Measurements from ENCODE around the gene WNT10A. TPM values are rescaled to one million over a fixed set of nuclear protein-coding genes. Genes with fewer than 3 reads are reported as not detected.

Gene WNT10A
- total RNA-seq, 2 experiments from 2014 or later = 4.8 to 6.6 TPM

DNA sequence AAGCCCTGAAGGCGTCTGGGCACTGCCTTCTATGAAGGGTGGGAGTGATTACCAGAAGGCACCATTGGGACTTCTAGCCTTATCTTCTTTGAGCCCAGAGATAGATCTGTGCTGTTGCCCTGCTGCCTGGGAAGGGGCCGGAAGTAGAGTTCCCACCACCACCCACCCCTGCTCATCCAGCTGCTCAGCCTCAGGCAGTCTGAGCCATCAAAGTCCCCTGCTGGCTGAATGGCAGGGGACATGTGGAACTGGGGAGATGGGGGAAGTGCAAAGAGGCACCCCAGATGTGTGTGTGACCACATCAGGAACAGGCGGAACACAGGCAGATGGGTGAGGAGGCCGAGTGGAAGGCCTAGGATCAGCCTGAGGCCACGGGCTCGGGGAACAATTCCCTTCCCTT lies 3.3 kb upstream of the WNT10A start:
- ATAC-seq (ENCODE audit: poor library complexity) (no peak), DNase-seq (peak in 1 of 14 experiments; percentile 38)
- peaks cover 38% of the 10 kb centered on the region for H3K27me3 Mint-ChIP-seq
- H3K9me3 Mint-ChIP-seq = no peaks in the 10 kb centered on the region
- H3K4me3 Mint-ChIP-seq = peak overlapping the region; percentile 58
- Histone ChIP-seq H3K27me3 (ENCODE audit: control insufficient read depth in 1 of 2, insufficient read depth in 2 of 2, low read length in 2 of 2) (peaks cover 23 to 33% of the 10 kb centered on the region in 2 experiments), H3K36me3 (ENCODE audit: insufficient read depth, low read length) (no peaks in the 10 kb centered on the region), H3K27ac (ENCODE audit: low read depth in 1 of 2, low read length in 2 of 2) (no peak overlapping the region), H3K4me3 (ENCODE audit: low read length) (no peak overlapping the region), H3K4me1 (ENCODE audit: insufficient read depth, low read length) (peaks cover 78% of the 10 kb centered on the region), H3K9me3 (ENCODE audit: control insufficient read depth in 1 of 2, insufficient read depth in 1 of 2, low read length in 2 of 2) (peaks cover 0 to 15% of the 10 kb centered on the region in 2 experiments)
- POLR2A ChIA-PET = interaction anchor here (19.6 kb wide), 1 partner anchor 18 kb away, joined by 455 read pairs; no protein-coding TSS in a partner anchor
- no peak overlapping the region for H3K27ac Mint-ChIP-seq
- CTCF ChIA-PET = interaction anchor here (1.0 to 12.1 kb wide), 13 partner anchors 11 to 163 kb away, joined by 3 to 500 read pairs (median 4); no protein-coding TSS in a partner anchor
- TF ChIP-seq, protein P1, sequence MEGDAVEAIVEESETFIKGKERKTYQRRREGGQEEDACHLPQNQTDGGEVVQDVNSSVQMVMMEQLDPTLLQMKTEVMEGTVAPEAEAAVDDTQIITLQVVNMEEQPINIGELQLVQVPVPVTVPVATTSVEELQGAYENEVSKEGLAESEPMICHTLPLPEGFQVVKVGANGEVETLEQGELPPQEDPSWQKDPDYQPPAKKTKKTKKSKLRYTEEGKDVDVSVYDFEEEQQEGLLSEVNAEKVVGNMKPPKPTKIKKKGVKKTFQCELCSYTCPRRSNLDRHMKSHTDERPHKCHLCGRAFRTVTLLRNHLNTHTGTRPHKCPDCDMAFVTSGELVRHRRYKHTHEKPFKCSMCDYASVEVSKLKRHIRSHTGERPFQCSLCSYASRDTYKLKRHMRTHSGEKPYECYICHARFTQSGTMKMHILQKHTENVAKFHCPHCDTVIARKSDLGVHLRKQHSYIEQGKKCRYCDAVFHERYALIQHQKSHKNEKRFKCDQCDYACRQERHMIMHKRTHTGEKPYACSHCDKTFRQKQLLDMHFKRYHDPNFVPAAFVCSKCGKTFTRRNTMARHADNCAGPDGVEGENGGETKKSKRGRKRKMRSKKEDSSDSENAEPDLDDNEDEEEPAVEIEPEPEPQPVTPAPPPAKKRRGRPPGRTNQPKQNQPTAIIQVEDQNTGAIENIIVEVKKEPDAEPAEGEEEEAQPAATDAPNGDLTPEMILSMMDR (IDR thresholded peaks at IDR 0.05) = no peak
- intact Hi-C loops (cut with DNase I, micrococcal nuclease) = loop anchor here (2.0 to 5.0 kb wide), 2 partner anchors 25 to 105 kb away; no protein-coding TSS in a partner anchor
- H3K36me3 Mint-ChIP-seq (ENCODE audit: low read depth) = no peaks in the 10 kb centered on the region
- H3K4me1 Mint-ChIP-seq (ENCODE audit: low read depth) = peaks cover 54% of the 10 kb centered on the region

DNA sequence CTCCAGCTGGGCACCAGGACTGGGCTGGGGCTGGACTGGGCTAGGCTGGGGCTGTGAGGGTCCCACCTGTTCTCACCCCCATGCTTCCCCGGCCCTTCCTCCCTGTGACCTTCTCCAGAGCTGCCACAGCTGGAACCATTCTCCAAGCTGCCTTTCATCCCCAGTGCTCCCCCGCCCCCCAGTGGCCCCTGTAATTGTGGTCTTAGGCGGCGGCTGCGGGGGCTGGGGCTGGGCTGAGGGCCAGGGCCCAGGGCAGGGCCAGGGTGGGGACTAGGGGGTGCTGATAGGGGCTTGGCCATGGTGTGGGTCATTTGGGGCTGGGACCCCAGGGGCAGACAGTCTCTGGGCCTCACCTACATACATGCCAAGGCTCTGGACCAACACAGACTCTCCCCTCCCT lies 2.8 kb upstream of the WNT10A start:
- H3K36me3 ChIP-seq (ENCODE audit: insufficient read depth, low read length) = no peaks in the 10 kb centered on the region
- Mint-ChIP-seq H3K27me3 (peaks cover 33% of the 10 kb centered on the region), H3K4me1 (ENCODE audit: low read depth) (peaks cover 56% of the 10 kb centered on the region), H3K9me3 (no peaks in the 10 kb centered on the region), H3K36me3 (ENCODE audit: low read depth) (no peaks in the 10 kb centered on the region), H3K27ac (no peak overlapping the region), H3K4me3 (no peak overlapping the region)
- POLR2A ChIA-PET = interaction anchor here (19.6 kb wide), 1 partner anchor 18 kb away, joined by 455 read pairs; no protein-coding TSS in a partner anchor
- no peak for DNase-seq
- peaks cover 0 to 10% of the 10 kb centered on the region in 2 experiments for H3K9me3 ChIP-seq (ENCODE audit: control insufficient read depth in 1 of 2, insufficient read depth in 1 of 2, low read length in 2 of 2)
- ATAC-seq (ENCODE audit: poor library complexity) = no peak
- H3K27me3 ChIP-seq (ENCODE audit: control insufficient read depth in 1 of 2, insufficient read depth in 2 of 2, low read length in 2 of 2) = peaks cover 17 to 27% of the 10 kb centered on the region in 2 experiments
- TF ChIP-seq, protein P1 (IDR thresholded peaks at IDR 0.05) = no peak
- H3K27ac ChIP-seq (ENCODE audit: low read depth in 1 of 2, low read length in 2 of 2) = no peak overlapping the region
- H3K4me3 ChIP-seq (ENCODE audit: low read length) = no peak overlapping the region
- intact Hi-C loops (cut with DNase I, micrococcal nuclease) = loop anchor here (2.0 to 5.0 kb wide), 2 partner anchors 25 to 104 kb away; no protein-coding TSS in a partner anchor
- H3K4me1 ChIP-seq (ENCODE audit: insufficient read depth, low read length) = peaks cover 78% of the 10 kb centered on the region
- CTCF ChIA-PET = interaction anchor here (1.2 to 12.1 kb wide), 5 partner anchors 10 to 102 kb away, joined by 4 to 500 read pairs (median 12); no protein-coding TSS in a partner anchor

DNA sequence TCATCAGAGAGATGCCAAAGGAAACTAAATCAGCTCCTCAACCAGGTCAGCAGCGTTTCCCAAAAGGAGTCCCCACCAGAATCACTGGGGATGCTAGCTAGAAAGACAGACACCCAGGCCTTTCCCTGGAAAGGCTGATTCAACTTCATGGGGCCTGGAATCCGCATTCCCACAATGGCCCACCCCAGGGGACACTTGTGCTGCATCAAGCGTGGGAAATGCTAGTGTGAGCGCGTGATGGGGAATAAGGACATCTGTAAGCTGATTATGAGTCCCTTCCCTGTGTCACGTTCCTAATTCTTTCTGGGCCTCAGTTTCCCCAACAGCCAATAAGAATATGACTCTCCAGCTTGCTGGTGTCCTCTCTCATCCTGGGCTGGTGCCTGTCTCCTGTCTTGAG lies 2.2 kb upstream of the WNT10A start:
- H3K27ac ChIP-seq (ENCODE audit: low read depth in 1 of 2, low read length in 2 of 2) = no peak overlapping the region
- H3K9me3 Mint-ChIP-seq = no peaks in the 10 kb centered on the region
- H3K4me1 ChIP-seq (ENCODE audit: insufficient read depth, low read length) = peaks cover 77% of the 10 kb centered on the region
- TF ChIP-seq, protein P1 (IDR thresholded peaks at IDR 0.05) = no peak
- peaks cover 56% of the 10 kb centered on the region for H3K4me1 Mint-ChIP-seq (ENCODE audit: low read depth)
- no peak overlapping the region for H3K27ac Mint-ChIP-seq
- H3K9me3 ChIP-seq (ENCODE audit: control insufficient read depth in 1 of 2, insufficient read depth in 1 of 2, low read length in 2 of 2) = peaks cover 0 to 5% of the 10 kb centered on the region in 2 experiments
- peaks cover 13 to 21% of the 10 kb centered on the region in 2 experiments for H3K27me3 ChIP-seq (ENCODE audit: control insufficient read depth in 1 of 2, insufficient read depth in 2 of 2, low read length in 2 of 2)
- CTCF ChIA-PET = interaction anchor here (1.2 to 12.1 kb wide), 3 partner anchors 18 to 102 kb away, joined by 4 to 500 read pairs (median 12); no protein-coding TSS in a partner anchor
- POLR2A ChIA-PET = interaction anchor here (19.6 kb wide), 1 partner anchor 17 kb away, joined by 455 read pairs; no protein-coding TSS in a partner anchor
- no peaks in the 10 kb centered on the region for H3K36me3 ChIP-seq (ENCODE audit: insufficient read depth, low read length)
- H3K27me3 Mint-ChIP-seq = peaks cover 27% of the 10 kb centered on the region
- ATAC-seq (ENCODE audit: poor library complexity) (no peak), DNase-seq (no peak)
- no peak overlapping the region for H3K4me3 ChIP-seq (ENCODE audit: low read length)
- no peak overlapping the region for H3K4me3 Mint-ChIP-seq
- intact Hi-C loops (cut with DNase I, micrococcal nuclease) = loop anchor here in 1 of 2 experiments (5.0 kb wide), 1 partner anchor 104 kb away; no protein-coding TSS in a partner anchor
- H3K36me3 Mint-ChIP-seq (ENCODE audit: low read depth) = no peaks in the 10 kb centered on the region
